Adrenal gland (tissue), 5 donors: ENCODE data around the gene SORBS2.

ENCODE experiments used
- CTCF ChIP-seq, 6 experiments: fragments of 450-650 bp in 4 of 6; fragments of 200-600 bp in 2 of 6; sonication (generic) in 1 of 6; IDR thresholded peaks; 1 replicate in 5 of 6; 2 replicates in 1 of 6; pipeline versions ENCODE4 v1.5.1 to v1.8.0; 2016 to 2021; ENCODE audit warnings: antibody characterized with exemption in 6 of 6, mild to moderate bottlenecking in 2 of 6, moderate library complexity in 1 of 6
- POLR2A ChIP-seq, 2 donors: fragments of 450-650 bp; IDR thresholded peaks; one replicate each; pipeline ENCODE4 v1.6.1; 2017; ENCODE audit warnings: antibody characterized with exemption in 2 of 2, mild to moderate bottlenecking in 2 of 2, moderate library complexity in 1 of 2
- donor health status: DM: no; HTN: no; CAD: no.

DNA sequence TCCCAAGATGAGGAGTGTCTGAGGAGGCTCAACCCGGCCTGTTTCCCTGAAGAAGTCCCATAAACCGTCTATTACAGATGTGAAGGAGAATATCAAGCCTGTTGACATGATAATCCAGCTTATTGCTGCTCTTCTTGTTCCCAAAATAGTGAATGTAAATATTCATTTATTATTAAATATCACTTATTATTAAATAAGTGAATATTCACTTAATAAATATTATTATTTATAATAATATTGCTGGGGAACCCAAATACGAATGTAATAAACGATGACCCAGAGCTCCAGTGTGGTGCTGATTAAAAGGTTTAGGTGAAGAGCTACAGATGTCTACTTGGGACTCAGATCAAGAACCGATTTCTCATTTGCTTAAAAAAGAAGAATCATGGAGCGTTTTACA, 23.8 kb upstream of the SORBS2 start:
- no peak for TF ChIP-seq CTCF (IDR thresholded peaks at IDR 0.05)
- no peak for TF ChIP-seq POLR2A (IDR thresholded peaks at IDR 0.05)
